Measurements from ENCODE around the gene LPIN3. TPM values are rescaled to one million over a fixed set of nuclear protein-coding genes. Genes with fewer than 3 reads are reported as not detected.

The LPIN3 gene, protein sequence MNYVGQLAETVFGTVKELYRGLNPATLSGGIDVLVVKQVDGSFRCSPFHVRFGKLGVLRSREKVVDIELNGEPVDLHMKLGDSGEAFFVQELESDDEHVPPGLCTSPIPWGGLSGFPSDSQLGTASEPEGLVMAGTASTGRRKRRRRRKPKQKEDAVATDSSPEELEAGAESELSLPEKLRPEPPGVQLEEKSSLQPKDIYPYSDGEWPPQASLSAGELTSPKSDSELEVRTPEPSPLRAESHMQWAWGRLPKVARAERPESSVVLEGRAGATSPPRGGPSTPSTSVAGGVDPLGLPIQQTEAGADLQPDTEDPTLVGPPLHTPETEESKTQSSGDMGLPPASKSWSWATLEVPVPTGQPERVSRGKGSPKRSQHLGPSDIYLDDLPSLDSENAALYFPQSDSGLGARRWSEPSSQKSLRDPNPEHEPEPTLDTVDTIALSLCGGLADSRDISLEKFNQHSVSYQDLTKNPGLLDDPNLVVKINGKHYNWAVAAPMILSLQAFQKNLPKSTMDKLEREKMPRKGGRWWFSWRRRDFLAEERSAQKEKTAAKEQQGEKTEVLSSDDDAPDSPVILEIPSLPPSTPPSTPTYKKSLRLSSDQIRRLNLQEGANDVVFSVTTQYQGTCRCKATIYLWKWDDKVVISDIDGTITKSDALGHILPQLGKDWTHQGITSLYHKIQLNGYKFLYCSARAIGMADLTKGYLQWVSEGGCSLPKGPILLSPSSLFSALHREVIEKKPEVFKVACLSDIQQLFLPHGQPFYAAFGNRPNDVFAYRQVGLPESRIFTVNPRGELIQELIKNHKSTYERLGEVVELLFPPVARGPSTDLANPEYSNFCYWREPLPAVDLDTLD
- 10 to 100 TPM; 46.2 to 65.3 TPM for total RNA-seq

GRCh38 chr20:41340327-41341055 is at the start of gene LPIN3:
TSS of gene LPIN3 (plus strand) at chr20:41340821. CDS start at chr20:41345804, 4,983 bp downstream.
- intact Hi-C loops (cut with DNase I) = loop anchor here (1.0 to 5.0 kb wide), 2 partner anchors 72 to 166 kb away; no protein-coding TSS in a partner anchor

DNA sequence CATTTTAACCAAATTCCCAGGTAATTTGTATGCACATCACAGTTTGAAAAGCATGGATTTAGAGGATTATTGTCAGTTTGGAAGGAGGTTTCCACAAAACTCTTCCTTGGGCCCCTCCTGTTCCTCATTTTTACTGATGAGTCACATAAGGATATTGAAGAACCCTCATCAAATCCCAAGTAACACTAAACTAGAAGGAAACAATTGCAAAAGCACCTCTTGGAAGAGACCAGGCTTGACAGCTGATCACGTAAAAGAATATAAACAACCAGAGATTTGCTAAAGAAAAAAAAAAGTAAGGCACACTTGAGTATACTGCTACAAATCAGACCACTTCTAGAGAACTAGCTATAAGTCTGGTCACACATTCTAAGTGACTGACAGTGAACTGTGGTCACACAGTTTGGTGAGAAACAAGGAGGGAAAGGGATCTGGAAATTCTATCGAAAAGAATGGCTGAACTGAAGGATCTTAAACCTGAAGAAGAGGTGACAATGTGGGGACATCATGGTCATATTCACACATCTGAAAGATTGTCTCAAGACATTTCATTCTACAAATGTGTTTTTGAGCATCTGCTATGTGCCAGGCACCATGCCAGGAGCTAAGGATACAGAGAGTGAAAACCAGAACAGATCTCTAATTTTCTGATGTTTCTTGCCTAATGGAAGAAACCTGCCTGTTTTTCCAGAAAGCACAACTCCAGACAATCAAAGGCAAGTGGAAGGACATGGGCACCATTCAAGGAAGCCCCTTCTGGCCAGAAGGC is 47.2 kb upstream of the LPIN3 start:
- H3K36me3 ChIP-seq = no peaks in the 10 kb centered on the region
- H3K27ac ChIP-seq = no peak overlapping the region
- H3K27me3 ChIP-seq = no peaks in the 10 kb centered on the region
- H3K4me3 ChIP-seq = no peak overlapping the region
- H3K4me1 ChIP-seq = no peaks in the 10 kb centered on the region
- intact Hi-C loops (cut with DNase I) = no loop called here
- no peak overlapping the region for H3K9ac ChIP-seq (ENCODE audit: low read depth in 2 of 2, low read length in 2 of 2)
- TF ChIP-seq, protein P1, sequence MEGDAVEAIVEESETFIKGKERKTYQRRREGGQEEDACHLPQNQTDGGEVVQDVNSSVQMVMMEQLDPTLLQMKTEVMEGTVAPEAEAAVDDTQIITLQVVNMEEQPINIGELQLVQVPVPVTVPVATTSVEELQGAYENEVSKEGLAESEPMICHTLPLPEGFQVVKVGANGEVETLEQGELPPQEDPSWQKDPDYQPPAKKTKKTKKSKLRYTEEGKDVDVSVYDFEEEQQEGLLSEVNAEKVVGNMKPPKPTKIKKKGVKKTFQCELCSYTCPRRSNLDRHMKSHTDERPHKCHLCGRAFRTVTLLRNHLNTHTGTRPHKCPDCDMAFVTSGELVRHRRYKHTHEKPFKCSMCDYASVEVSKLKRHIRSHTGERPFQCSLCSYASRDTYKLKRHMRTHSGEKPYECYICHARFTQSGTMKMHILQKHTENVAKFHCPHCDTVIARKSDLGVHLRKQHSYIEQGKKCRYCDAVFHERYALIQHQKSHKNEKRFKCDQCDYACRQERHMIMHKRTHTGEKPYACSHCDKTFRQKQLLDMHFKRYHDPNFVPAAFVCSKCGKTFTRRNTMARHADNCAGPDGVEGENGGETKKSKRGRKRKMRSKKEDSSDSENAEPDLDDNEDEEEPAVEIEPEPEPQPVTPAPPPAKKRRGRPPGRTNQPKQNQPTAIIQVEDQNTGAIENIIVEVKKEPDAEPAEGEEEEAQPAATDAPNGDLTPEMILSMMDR (IDR thresholded peaks at IDR 0.05) = no peak
- no peak for DNase-seq
- H3K9me3 ChIP-seq = no peaks in the 10 kb centered on the region

More at GRCh38 chr20:41340327-41341055, at the start of gene LPIN3:
- peak; percentile 95 for DNase-seq
- H3K27me3 ChIP-seq = no peaks in the 10 kb centered on the region
- H3K4me1 ChIP-seq = no peaks in the 10 kb centered on the region
- H3K9me3 ChIP-seq = no peaks in the 10 kb centered on the region
- TF ChIP-seq, protein P1 (IDR thresholded peaks at IDR 0.05) = no peak
- peak within 1 kb of the TSS; percentile 67 to 90 for H3K9ac ChIP-seq (ENCODE audit: low read depth in 2 of 2, low read length in 2 of 2)
- H3K4me3 ChIP-seq = peak within 1 kb of the TSS; percentile 36
- H3K36me3 ChIP-seq = no peaks in the 10 kb centered on the region
- H3K27ac ChIP-seq = peak within 1 kb of the TSS; percentile 87

- intact Hi-C loops (cut with DNase I) = no loop called here
- Histone ChIP-seq H3K9ac (ENCODE audit: low read depth in 2 of 2, low read length in 2 of 2) (no peak overlapping the region), H3K9me3 (no peaks in the 10 kb centered on the region), H3K27ac (no peak overlapping the region), H3K4me1 (no peaks in the 10 kb centered on the region), H3K4me3 (no peak overlapping the region), H3K36me3 (no peaks in the 10 kb centered on the region), H3K27me3 (no peaks in the 10 kb centered on the region)
- TF ChIP-seq, protein P1 (IDR thresholded peaks at IDR 0.05) = no peak
- no peak for DNase-seq
Measured at GRCh38 chr20:41299899-41300298, 40.7 kb upstream of the LPIN3 start.

- Histone ChIP-seq H3K27ac (no peak overlapping the region), H3K9ac (ENCODE audit: low read depth in 2 of 2, low read length in 2 of 2) (no peak overlapping the region), H3K9me3 (no peaks in the 10 kb centered on the region), H3K4me1 (no peaks in the 10 kb centered on the region), H3K4me3 (no peak overlapping the region), H3K36me3 (no peaks in the 10 kb centered on the region), H3K27me3 (no peaks in the 10 kb centered on the region)
- no peak for DNase-seq
- intact Hi-C loops (cut with DNase I) = no loop called here
- TF ChIP-seq, protein P1 (IDR thresholded peaks at IDR 0.05) = no peak
Measured at GRCh38 chr20:41300383-41300782, 40.2 kb upstream of the LPIN3 start.
